ENCODE data around the gene GIGYF2.
"Not testable (repeated sequence)": the region's sequence is repeated elsewhere in the genome, so short reads cannot be mapped to it uniquely, and the experiment has no call there.

GIGYF2 gene

GRCh38 chr2:232700154-232700553 lies 3.0 kb downstream of the GIGYF2 start:
- no peak for TF ChIP-seq CTCF (IDR thresholded peaks at IDR 0.05)
- H3K4me3 ChIP-seq = no peak overlapping the region
- DNase-seq (ENCODE audit: low spot score) = no peak
- H3K27ac ChIP-seq = no peak overlapping the region

- DNase-seq (ENCODE audit: low spot score) = no peak
- no peak overlapping the region for H3K4me3 ChIP-seq
- no peak overlapping the region for H3K27ac ChIP-seq
- no peak for TF ChIP-seq CTCF (IDR thresholded peaks at IDR 0.05)
Observed at GRCh38 chr2:232707076-232707475, 9.9 kb downstream of the GIGYF2 start.

GRCh38 chr2:232713505-232713904 lies 16.4 kb downstream of the GIGYF2 start:
- no peak for TF ChIP-seq CTCF (IDR thresholded peaks at IDR 0.05)
- Histone ChIP-seq H3K27ac (no peak overlapping the region), H3K4me3 (no peak overlapping the region)
- no peak for DNase-seq (ENCODE audit: low spot score)

GRCh38 chr2:232714969-232715368 lies 17.8 kb downstream of the GIGYF2 start:
- no peak for TF ChIP-seq CTCF (IDR thresholded peaks at IDR 0.05)
- no peak overlapping the region for H3K4me3 ChIP-seq
- no peak overlapping the region for H3K27ac ChIP-seq
- no peak for DNase-seq (ENCODE audit: low spot score)

- H3K4me3 ChIP-seq; DNase-seq (ENCODE audit: low spot score); H3K27ac ChIP-seq: not testable (repeated sequence)
Observed at GRCh38 chr2:232720056-232720455, 22.9 kb downstream of the GIGYF2 start.

GRCh38 chr2:232721261-232721660 lies 24.1 kb downstream of the GIGYF2 start:
- Histone ChIP-seq H3K4me3 (no peak overlapping the region), H3K27ac (no peak overlapping the region)
- TF ChIP-seq CTCF (IDR thresholded peaks at IDR 0.05) = no peak
- DNase-seq (ENCODE audit: low spot score) = no peak

GRCh38 chr2:232721882-232722281 lies 24.8 kb downstream of the GIGYF2 start:
- Histone ChIP-seq H3K4me3 (no peak overlapping the region), H3K27ac (no peak overlapping the region)
- TF ChIP-seq CTCF (IDR thresholded peaks at IDR 0.05) = no peak
- no peak for DNase-seq (ENCODE audit: low spot score)

GRCh38 chr2:232723027-232723426 lies 25.9 kb downstream of the GIGYF2 start:
- TF ChIP-seq CTCF (IDR thresholded peaks at IDR 0.05) = no peak
- no peak for DNase-seq (ENCODE audit: low spot score)
- H3K4me3 ChIP-seq = no peak overlapping the region
- H3K27ac ChIP-seq = no peak overlapping the region

Measured in coronary artery (tissue), 2 donors.